Stimulated activated CD8-positive, alpha-beta memory T cell treated with anti-CD3 and anti-CD28 coated beads, Interleukin-12 subunit alpha, Interleukin-12 subunit beta, amount 100 ng/mL, for 24 hours (primary cell): ENCODE data around the gene GRB14.

Experiments used
- DNase-seq: peaks from one replicate; pipeline ENCODE4 v3.0.0-alpha.2; 2020; ENCODE audit errors: extremely low read depth

Gene GRB14

GRCh38 chr2:164613321-164613982 lies 7.8 kb downstream of the GRB14 start:
- DNase-seq = no peak

GRCh38 chr2:164609790-164610189 lies 11.5 kb downstream of the GRB14 start:
- no peak for DNase-seq

- no peak for DNase-seq
Observed at GRCh38 chr2:164606557-164606956, 14.7 kb downstream of the GRB14 start.

GRCh38 chr2:164605295-164605694 lies 16.0 kb downstream of the GRB14 start:
- DNase-seq = no peak

- DNase-seq = no peak
Observed at GRCh38 chr2:164600763-164601162, 20.5 kb downstream of the GRB14 start.

- DNase-seq = no peak
Observed at GRCh38 chr2:164599954-164600589, 21.2 kb downstream of the GRB14 start.

- no peak for DNase-seq
Observed at GRCh38 chr2:164597983-164598382, 23.3 kb downstream of the GRB14 start.

GRCh38 chr2:164595031-164595430 lies 26.3 kb downstream of the GRB14 start:
- DNase-seq = no peak

GRCh38 chr2:164593959-164594358 lies 27.3 kb downstream of the GRB14 start:
- no peak for DNase-seq

GRCh38 chr2:164593541-164593940 lies 27.7 kb downstream of the GRB14 start:
- DNase-seq = no peak

- DNase-seq = no peak
Observed at GRCh38 chr2:164589522-164589921, 31.8 kb downstream of the GRB14 start.

- DNase-seq = no peak
Observed at GRCh38 chr2:164581050-164581449, 40.2 kb downstream of the GRB14 start.

- DNase-seq = no peak
Observed at GRCh38 chr2:164574931-164575330, 46.4 kb downstream of the GRB14 start.

GRCh38 chr2:164570475-164570874 lies 50.8 kb downstream of the GRB14 start:
- no peak for DNase-seq

- no peak for DNase-seq
Observed at GRCh38 chr2:164569378-164569777, 51.9 kb downstream of the GRB14 start.

GRCh38 chr2:164568317-164568716 lies 53.0 kb downstream of the GRB14 start:
- no peak for DNase-seq

GRCh38 chr2:164567335-164567989 lies 53.8 kb downstream of the GRB14 start:
- no peak for DNase-seq

GRCh38 chr2:164565359-164565758 lies 55.9 kb downstream of the GRB14 start:
- no peak for DNase-seq

- no peak for DNase-seq
Observed at GRCh38 chr2:164562666-164563065, 58.6 kb downstream of the GRB14 start.

GRCh38 chr2:164561991-164562390 lies 59.3 kb downstream of the GRB14 start:
- DNase-seq = no peak

GRCh38 chr2:164561416-164561815 lies 59.9 kb downstream of the GRB14 start:
- DNase-seq = no peak

GRCh38 chr2:164560902-164561301 lies 60.4 kb downstream of the GRB14 start:
- no peak for DNase-seq

- no peak for DNase-seq
Observed at GRCh38 chr2:164560181-164560792, 61.0 kb downstream of the GRB14 start.
